ENCODE results near the gene KLHDC4. TPM values are rescaled to one million over a fixed set of nuclear protein-coding genes. Genes with fewer than 3 reads are reported as not detected.

KLHDC4 gene
- total RNA-seq, 2 experiments from 2014 or later: 75.7 to 77.5 TPM

DNA sequence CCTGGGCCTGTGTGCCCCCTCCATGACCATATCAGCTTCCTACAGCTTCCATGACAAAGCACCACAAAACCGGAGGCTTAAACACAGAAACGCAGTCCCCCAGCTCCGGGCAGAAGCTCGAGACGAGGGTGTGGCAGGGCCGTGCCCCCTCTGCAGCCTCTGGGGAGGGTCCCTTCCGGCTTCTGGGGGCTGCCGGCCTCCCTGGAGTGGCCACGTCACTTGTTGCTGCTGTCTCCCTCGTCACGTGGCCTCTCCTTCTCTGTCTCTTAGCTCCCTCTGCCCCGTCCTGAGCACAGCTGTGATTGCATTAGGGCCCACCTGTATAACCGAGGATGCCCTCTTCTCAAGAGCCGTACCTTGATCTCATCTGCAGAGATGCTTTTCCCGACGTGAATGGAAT is 98.9 kb downstream of the KLHDC4 start:
- DNase-seq: no peak
- Mint-ChIP-seq H3K9me3 (no peaks in the 10 kb centered on the region), H3K4me1 (no peaks in the 10 kb centered on the region), H3K27me3 (peaks cover 7% of the 10 kb centered on the region), H3K36me3 (no peaks in the 10 kb centered on the region), H3K4me3 (no peak overlapping the region), H3K27ac (no peak overlapping the region)

DNA sequence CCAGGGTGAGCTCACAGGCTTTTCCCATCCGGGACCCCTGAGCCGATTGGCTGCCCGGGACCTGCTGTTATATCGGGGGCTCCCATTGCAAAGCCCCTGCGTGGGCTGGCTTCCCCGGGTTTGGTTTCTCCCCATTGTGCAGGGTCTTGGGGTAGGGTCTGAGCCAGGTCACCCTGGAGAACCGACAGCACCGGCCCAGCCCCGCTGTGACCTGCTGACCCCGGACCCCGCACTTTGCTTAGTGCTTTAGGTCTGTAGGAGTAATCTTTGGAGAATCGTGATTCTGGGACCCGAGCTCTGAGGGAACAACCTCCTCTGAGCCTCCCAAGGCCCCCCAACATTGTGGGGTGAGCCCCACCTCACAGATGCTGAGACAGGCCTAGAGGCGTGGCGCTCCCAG is 100.6 kb downstream of the KLHDC4 start:
- Mint-ChIP-seq H3K4me1 (no peaks in the 10 kb centered on the region), H3K27ac (no peak overlapping the region), H3K27me3 (peaks cover 14% of the 10 kb centered on the region)

GRCh38 chr16:87664792-87665191 is 101.0 kb downstream of the KLHDC4 start:
- Mint-ChIP-seq H3K4me1 (no peaks in the 10 kb centered on the region), H3K9me3 (no peaks in the 10 kb centered on the region), H3K36me3 (no peaks in the 10 kb centered on the region), H3K27me3 (peaks cover 14% of the 10 kb centered on the region), H3K27ac (no peak overlapping the region), H3K4me3 (no peak overlapping the region)
- DNase-seq: no peak

More for the DNA sequence above, 100.6 kb downstream of the KLHDC4 start:
- no peaks in the 10 kb centered on the region for H3K9me3 Mint-ChIP-seq
- no peaks in the 10 kb centered on the region for H3K36me3 Mint-ChIP-seq
- DNase-seq: no peak
- no peak overlapping the region for H3K4me3 Mint-ChIP-seq

GRCh38 chr16:87662254-87663204 is 103.3 kb downstream of the KLHDC4 start:
- Mint-ChIP-seq H3K4me3 (no peak overlapping the region), H3K27ac (no peak overlapping the region), H3K27me3 (peaks cover 14% of the 10 kb centered on the region)

DNA sequence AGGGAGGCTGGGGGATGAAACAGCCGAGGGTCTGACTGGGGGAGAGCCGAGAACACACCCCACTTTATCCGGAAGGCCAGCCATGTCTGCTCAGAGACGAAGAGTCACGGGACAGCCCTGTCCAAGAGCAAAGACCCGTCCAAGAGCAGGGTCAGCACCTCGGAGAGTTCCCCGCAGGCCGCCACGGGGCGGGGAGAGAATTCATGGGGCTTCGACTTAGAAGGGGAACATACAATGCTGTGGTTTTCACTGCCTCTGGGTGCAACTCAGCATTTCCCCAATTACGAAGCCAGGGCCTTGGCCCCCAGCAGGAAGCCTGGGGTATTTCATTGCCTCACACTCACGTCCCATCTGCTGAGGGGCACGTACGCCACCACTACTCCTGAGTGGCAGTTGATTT is 104.2 kb downstream of the KLHDC4 start:
- H3K9me3 Mint-ChIP-seq: no peaks in the 10 kb centered on the region
- H3K27me3 Mint-ChIP-seq: peaks cover 14% of the 10 kb centered on the region
- H3K27ac Mint-ChIP-seq: no peak overlapping the region
- DNase-seq: peak; percentile 52
- no peaks in the 10 kb centered on the region for H3K36me3 Mint-ChIP-seq
- no peaks in the 10 kb centered on the region for H3K4me1 Mint-ChIP-seq
- H3K4me3 Mint-ChIP-seq: no peak overlapping the region

More at GRCh38 chr16:87662254-87663204, 103.3 kb downstream of the KLHDC4 start:
- Mint-ChIP-seq H3K9me3 (no peaks in the 10 kb centered on the region), H3K36me3 (no peaks in the 10 kb centered on the region), H3K4me1 (no peaks in the 10 kb centered on the region)
- no peak for DNase-seq

- Mint-ChIP-seq H3K27me3 (peaks cover 14% of the 10 kb centered on the region), H3K9me3 (no peaks in the 10 kb centered on the region), H3K36me3 (no peaks in the 10 kb centered on the region), H3K4me1 (no peaks in the 10 kb centered on the region), H3K4me3 (no peak overlapping the region), H3K27ac (no peak overlapping the region)
- no peak for DNase-seq
Measured at GRCh38 chr16:87658564-87659225, 107.1 kb downstream of the KLHDC4 start.

Other genes with a start within 250 kb of the KLHDC4 start
- gene JPH3, start 163.5 kb downstream of the KLHDC4 start, total RNA-seq: under 1 TPM; 0.08 to 0.10 TPM
- gene SLC7A5, start 103.5 kb upstream of the KLHDC4 start, total RNA-seq: 100 to 1,000 TPM; 298 to 301 TPM
- gene CA5A, start 170.5 kb upstream of the KLHDC4 start, total RNA-seq: not detected
- gene BANP, start 185.4 kb upstream of the KLHDC4 start, total RNA-seq: 10 to 100 TPM; 25.6 to 27.0 TPM

Data from activated naive CD8-positive, alpha-beta T cell treated with anti-CD3 and anti-CD28 coated beads for 36 hours (primary cell).